K562 (cell line): ENCODE measurements around the gene TMSB4X. TPM values are rescaled to one million over a fixed set of nuclear protein-coding genes. Genes with fewer than 3 reads are reported as not detected.

Experiments
- ETV1 ChIP-seq: fragments of 450-650 bp; conservative IDR thresholded peaks from 2 replicates; pipeline ENCODE4 v1.6.1; 2016; ENCODE audit warnings: missing genetic modification characterization, control low read depth, low read depth, missing compliant biosample characterization
- ETV5 ChIP-seq: sonication (generic); formaldehyde crosslinking; IDR thresholded peaks from 2 replicates; pipeline ENCODE4 v1.4.0; 2020; ENCODE audit warnings: low read depth, mild to moderate bottlenecking, missing genetic modification reagents
- KAT7 ChIP-seq: sonication (generic); formaldehyde crosslinking; IDR thresholded peaks from 2 replicates; pipeline ENCODE4 v1.8.0; 2022; ENCODE audit warnings: missing genetic modification reagents, mild to moderate bottlenecking, borderline replicate concordance
- MCM3 ChIP-seq: fragments of 450-650 bp; IDR thresholded peaks from 2 replicates; pipeline ENCODE4 v1.6.1; 2016
- MCM7 ChIP-seq, 2 experiments: fragments of 450-650 bp; IDR thresholded peaks; 2 replicates each; pipeline ENCODE4 v1.6.1; 2016 to 2018
- NCOA6 ChIP-seq: fragments of 450-650 bp; IDR thresholded peaks from 2 replicates; pipeline ENCODE4 v1.6.1; 2017; ENCODE audit warnings: mild to moderate bottlenecking
- NFIX ChIP-seq: fragments of 250-450 bp; sonication (Bioruptor Pico); IDR thresholded peaks from 2 replicates; pipeline ENCODE4 v1.4.0; 2020; ENCODE audit warnings: low read depth, mild to moderate bottlenecking, moderate library complexity
- NONO ChIP-seq, 2 experiments: fragments of 200-400 bp in 1 of 2; fragments of 450-650 bp in 1 of 2; formaldehyde crosslinking in 1 of 2; IDR thresholded peaks; 2 replicates each; pipeline ENCODE4 v1.6.1; 2017; ENCODE audit warnings: low read depth in 2 of 2, mild to moderate bottlenecking in 2 of 2, moderate library complexity in 2 of 2, low read length in 1 of 2
- NR4A1 ChIP-seq, 2 experiments: fragments of 250-450 bp in 1 of 2; fragments of 450-650 bp in 1 of 2; sonication (Bioruptor Pico) in 1 of 2; IDR thresholded peaks; 2 replicates each; pipeline versions ENCODE4 v1.4.0 to v1.6.1; 2016 to 2020; ENCODE audit warnings: mild to moderate bottlenecking in 2 of 2, missing compliant biosample characterization in 1 of 2, missing genetic modification characterization in 1 of 2, moderate library complexity in 1 of 2
- POLR2B ChIP-seq: fragments of 450-650 bp; IDR thresholded peaks from 2 replicates; pipeline ENCODE4 v1.6.1; 2018; ENCODE audit warnings: low read depth; ENCODE audit not compliant: partially characterized antibody
- TAF9B ChIP-seq: fragments of 450-650 bp; IDR thresholded peaks from 2 replicates; pipeline ENCODE4 v1.6.1; 2018; ENCODE audit warnings: mild to moderate bottlenecking; ENCODE audit not compliant: partially characterized antibody
- XRCC3 ChIP-seq: fragments of 450-650 bp; IDR thresholded peaks from 2 replicates; pipeline ENCODE4 v1.6.1; 2017; ENCODE audit warnings: mild to moderate bottlenecking, moderate library complexity
- ZNF197 ChIP-seq: fragments of 200-800 bp; sonication (Bioruptor generic); IDR thresholded peaks from 2 replicates; pipeline ENCODE4 v1.6.1; 2016; ENCODE audit warnings: low read depth, missing genetic modification characterization, missing compliant biosample characterization
- polyA plus RNA-seq, 8 experiments: library from polyadenylated mRNA; depleted of rRNA in 4 of 8; stranded (reverse) in 5 of 8; unstranded in 3 of 8; fragments of >200 nt; fragmentation: Nextera tagmentation in 2 of 8; fragmentation: Illumina TruSeq in 1 of 8; extraction: Ambion mirVana in 2 of 8; extraction: Trizol in 1 of 8; gene quantifications; 2 replicates each; pipeline versions ENCODE4 v1.2.1 to v1.2.3, GENCODE V29; 2011 to 2014; ENCODE audit warnings: inconsistent platforms in 1 of 8, missing spikeins in 1 of 8
- total RNA-seq, 7 experiments: library from RNA; depleted of rRNA in 6 of 7; stranded (reverse); fragments of >200 nt in 6 of 7; fragmentation: Illumina TruSeq in 2 of 7; extraction: Trizol in 2 of 7; gene quantifications; 2 replicates each; pipeline versions ENCODE4 v1.2.1 to v1.2.3, GENCODE V29; 2011 to 2021; ENCODE audit warnings: low replicate concordance in 1 of 7
- TF ChIP-seq, protein P1 (sequence below): fragments of 250-450 bp; sonication (Bioruptor Pico); IDR thresholded peaks from 2 replicates; pipeline ENCODE4 v1.5.0; 2021; ENCODE audit warnings: mild to moderate bottlenecking, moderate library complexity
- TF ChIP-seq, protein P2 (sequence below), 3 experiments: fragments of 200-800 bp in 1 of 3; fragments of 250-450 bp in 1 of 3; fragments of 450-650 bp in 1 of 3; sonication (Bioruptor Pico) in 1 of 3; sonication (Bioruptor generic) in 1 of 3; formaldehyde crosslinking in 1 of 3; IDR thresholded peaks; 2 replicates each; pipeline versions ENCODE4 v1.6.1 to v1.8.0; 2016 to 2022; ENCODE audit warnings: mild to moderate bottlenecking in 2 of 3, missing genetic modification characterization in 2 of 3, missing compliant biosample characterization in 1 of 3, moderate library complexity in 1 of 3
- TF ChIP-seq, protein P3 (sequence below): fragments of 450-650 bp; IDR thresholded peaks from 2 replicates; pipeline ENCODE4 v1.6.1; 2016; ENCODE audit warnings: mild to moderate bottlenecking

TMSB4X gene
- total and polyA plus RNA-seq, 9 of the 15 experiments (the other 6 are each of a cell fraction or from before 2014, with no cell fraction given), result 1,035 to 2,035 (median 1,529) TPM

DNA sequence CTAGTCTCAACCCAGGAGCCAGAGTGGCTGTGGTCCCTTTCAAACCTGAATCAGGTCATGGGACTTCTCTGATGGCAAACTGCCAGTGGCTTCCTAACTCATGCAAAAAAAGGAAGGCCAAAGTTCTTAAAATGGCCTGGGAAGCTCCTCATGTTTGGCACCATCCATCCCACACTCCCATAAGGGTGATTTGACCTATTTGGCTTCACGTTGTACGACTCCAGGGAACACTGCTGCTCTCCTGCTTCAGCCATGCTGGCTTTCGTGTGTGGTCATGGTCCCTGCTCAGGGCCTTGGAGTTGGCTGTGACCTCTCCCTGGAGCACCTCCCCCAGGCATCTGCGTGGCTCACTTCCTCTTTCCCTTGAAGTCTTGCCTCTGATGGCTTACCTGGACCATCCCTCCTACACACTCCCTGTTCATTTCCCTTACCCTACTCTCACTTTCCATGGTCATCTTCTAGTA, 12.8 kb upstream of the TMSB4X start (continued):
- TF ChIP-seq ETV1 (tag) (peak; percentile 35; the same call in 1 of the 2 replicates), NFIX (CRISPR knock-in tag) (0 out of 2 replicates have a peak, but pooled peaks have one; percentile 14), KAT7 (CRISPR knock-in tag) (no peak), XRCC3 (no peak), ETV5 (no peak), NCOA6 (no peak), POLR2B (no peak), MCM7 (IDR thresholded peaks at IDR 0.05) (no peak), MCM3 (no peak), NR4A1 (CRISPR knock-in tag; IDR thresholded peaks at IDR 0.05) (no peak), NR4A1 (tag; IDR thresholded peaks at IDR 0.05) (no peak), TAF9B (no peak), NONO (IDR thresholded peaks at IDR 0.05; ENCODE audit: low read depth in 2 of 2, low read length in 1 of 2) (no peak), ZNF197 (CRISPR knock-in tag) (no peak)
- TF ChIP-seq, protein P1, sequence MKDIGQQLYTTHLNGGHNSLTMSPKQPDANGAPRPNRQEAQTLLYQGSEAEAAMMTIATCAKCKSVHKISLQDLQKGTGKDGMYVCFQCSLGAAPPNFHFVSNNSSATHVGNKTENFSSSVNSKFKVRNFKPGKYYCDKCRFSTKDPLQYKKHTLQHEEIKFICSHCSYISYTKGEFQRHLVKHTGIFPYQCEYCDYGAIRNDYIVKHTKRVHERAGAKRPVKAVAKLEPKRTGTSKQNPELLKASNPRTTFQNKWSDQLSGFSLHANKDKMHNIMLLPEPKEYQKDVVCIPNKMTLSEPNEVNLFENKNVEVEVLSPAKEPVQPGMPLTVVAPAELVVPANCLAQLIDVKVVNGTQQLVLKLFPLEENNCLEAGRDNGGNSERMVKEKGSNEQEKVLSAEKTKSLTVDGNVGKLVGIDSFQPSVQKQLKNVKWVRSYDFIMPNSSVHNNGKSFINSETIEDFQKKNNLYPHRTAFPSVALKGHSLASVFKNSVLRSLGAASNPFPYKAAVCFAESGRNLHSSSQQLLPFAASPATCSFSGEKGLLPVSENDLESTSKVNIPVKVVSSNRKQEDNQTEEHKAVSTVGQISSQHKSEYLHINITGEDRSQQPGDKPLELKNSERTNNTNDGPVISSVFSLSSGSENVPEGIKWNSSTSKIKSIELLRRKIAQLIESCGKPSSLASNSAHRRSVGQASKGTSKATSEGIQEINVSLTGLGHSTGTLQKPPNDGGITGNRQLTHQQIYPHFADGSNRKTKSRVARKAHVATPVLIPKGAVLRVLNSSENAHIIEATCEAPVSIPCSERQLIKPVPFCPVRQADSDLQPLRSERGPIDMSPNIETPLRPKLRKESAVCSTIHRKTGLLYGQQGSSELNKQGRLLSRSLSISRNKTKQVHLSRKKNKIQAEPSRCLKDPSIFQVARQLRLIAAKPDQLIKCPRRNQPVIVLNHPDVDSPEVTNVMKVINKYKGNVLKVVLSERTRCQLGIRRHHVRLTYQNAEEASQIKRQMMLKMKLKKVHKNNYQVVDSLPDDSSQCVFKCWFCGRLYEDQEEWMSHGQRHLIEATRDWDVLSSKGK (CRISPR knock-in tag), result no peak
- TF ChIP-seq, protein P2, sequence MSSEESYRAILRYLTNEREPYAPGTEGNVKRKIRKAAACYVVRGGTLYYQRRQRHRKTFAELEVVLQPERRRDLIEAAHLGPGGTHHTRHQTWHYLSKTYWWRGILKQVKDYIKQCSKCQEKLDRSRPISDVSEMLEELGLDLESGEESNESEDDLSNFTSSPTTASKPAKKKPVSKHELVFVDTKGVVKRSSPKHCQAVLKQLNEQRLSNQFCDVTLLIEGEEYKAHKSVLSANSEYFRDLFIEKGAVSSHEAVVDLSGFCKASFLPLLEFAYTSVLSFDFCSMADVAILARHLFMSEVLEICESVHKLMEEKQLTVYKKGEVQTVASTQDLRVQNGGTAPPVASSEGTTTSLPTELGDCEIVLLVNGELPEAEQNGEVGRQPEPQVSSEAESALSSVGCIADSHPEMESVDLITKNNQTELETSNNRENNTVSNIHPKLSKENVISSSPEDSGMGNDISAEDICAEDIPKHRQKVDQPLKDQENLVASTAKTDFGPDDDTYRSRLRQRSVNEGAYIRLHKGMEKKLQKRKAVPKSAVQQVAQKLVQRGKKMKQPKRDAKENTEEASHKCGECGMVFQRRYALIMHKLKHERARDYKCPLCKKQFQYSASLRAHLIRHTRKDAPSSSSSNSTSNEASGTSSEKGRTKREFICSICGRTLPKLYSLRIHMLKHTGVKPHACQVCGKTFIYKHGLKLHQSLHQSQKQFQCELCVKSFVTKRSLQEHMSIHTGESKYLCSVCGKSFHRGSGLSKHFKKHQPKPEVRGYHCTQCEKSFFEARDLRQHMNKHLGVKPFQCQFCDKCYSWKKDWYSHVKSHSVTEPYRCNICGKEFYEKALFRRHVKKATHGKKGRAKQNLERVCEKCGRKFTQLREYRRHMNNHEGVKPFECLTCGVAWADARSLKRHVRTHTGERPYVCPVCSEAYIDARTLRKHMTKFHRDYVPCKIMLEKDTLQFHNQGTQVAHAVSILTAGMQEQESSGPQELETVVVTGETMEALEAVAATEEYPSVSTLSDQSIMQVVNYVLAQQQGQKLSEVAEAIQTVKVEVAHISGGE (CRISPR knock-in tag; IDR thresholded peaks at IDR 0.05), result no peak
- TF ChIP-seq, protein P3, sequence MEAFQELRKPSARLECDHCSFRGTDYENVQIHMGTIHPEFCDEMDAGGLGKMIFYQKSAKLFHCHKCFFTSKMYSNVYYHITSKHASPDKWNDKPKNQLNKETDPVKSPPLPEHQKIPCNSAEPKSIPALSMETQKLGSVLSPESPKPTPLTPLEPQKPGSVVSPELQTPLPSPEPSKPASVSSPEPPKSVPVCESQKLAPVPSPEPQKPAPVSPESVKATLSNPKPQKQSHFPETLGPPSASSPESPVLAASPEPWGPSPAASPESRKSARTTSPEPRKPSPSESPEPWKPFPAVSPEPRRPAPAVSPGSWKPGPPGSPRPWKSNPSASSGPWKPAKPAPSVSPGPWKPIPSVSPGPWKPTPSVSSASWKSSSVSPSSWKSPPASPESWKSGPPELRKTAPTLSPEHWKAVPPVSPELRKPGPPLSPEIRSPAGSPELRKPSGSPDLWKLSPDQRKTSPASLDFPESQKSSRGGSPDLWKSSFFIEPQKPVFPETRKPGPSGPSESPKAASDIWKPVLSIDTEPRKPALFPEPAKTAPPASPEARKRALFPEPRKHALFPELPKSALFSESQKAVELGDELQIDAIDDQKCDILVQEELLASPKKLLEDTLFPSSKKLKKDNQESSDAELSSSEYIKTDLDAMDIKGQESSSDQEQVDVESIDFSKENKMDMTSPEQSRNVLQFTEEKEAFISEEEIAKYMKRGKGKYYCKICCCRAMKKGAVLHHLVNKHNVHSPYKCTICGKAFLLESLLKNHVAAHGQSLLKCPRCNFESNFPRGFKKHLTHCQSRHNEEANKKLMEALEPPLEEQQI, result no peak
